Fibroblast of mammary gland (primary cell): ENCODE measurements around the gene CENPP.
"Not testable (repeated sequence)": the region's sequence is repeated elsewhere in the genome, so short reads cannot be mapped to it uniquely, and the experiment has no call there.

Experiments
- DNase-seq: peaks from one replicate; pipeline ENCODE4 v3.0.0-alpha.2; 2010; ENCODE audit warnings: low read depth
- H3K4me3 ChIP-seq: 2 replicates; pipeline ENCODE4 v1.5.1; 2011; ENCODE audit warnings: low read depth, mild to moderate bottlenecking, low read length, moderate library complexity; ENCODE audit not compliant: control insufficient read depth
- CTCF ChIP-seq: conservative IDR thresholded peaks from 2 replicates; pipeline ENCODE4 v1.5.1; 2011; ENCODE audit warnings: low read depth, low read length, inconsistent platforms; ENCODE audit not compliant: control insufficient read depth, insufficient read depth

CENPP gene

GRCh38 chr9:92617951-92618510 lies 292.3 kb downstream of the CENPP start:
- H3K4me3 ChIP-seq: no peak overlapping the region
- TF ChIP-seq CTCF: no peak
- no peak for DNase-seq

GRCh38 chr9:92618633-92619225 lies 293.0 kb downstream of the CENPP start:
- TF ChIP-seq CTCF: no peak
- H3K4me3 ChIP-seq: no peak overlapping the region
- DNase-seq: no peak

GRCh38 chr9:92619601-92620300 lies 294.0 kb downstream of the CENPP start:
- no peak overlapping the region for H3K4me3 ChIP-seq
- no peak for TF ChIP-seq CTCF
- DNase-seq: no peak

GRCh38 chr9:92620845-92621244 lies 295.1 kb downstream of the CENPP start:
- DNase-seq: no peak
- no peak for TF ChIP-seq CTCF

GRCh38 chr9:92623936-92624335 lies 298.2 kb downstream of the CENPP start:
- DNase-seq, H3K4me3 ChIP-seq: not testable (repeated sequence)

More at GRCh38 chr9:92620845-92621244, 295.1 kb downstream of the CENPP start:
- H3K4me3 ChIP-seq: no peak overlapping the region

- no peak for DNase-seq
- no peak for TF ChIP-seq CTCF
- no peak overlapping the region for H3K4me3 ChIP-seq
These were observed 300.7 kb downstream of the CENPP start for GRCh38 chr9:92626484-92626883.

GRCh38 chr9:92627651-92628050 lies 301.9 kb downstream of the CENPP start:
- no peak overlapping the region for H3K4me3 ChIP-seq
- no peak for TF ChIP-seq CTCF

More at GRCh38 chr9:92627651-92628050, 301.9 kb downstream of the CENPP start:
- DNase-seq: no peak
